Astrocyte of the spinal cord (primary cell): ENCODE measurements around the gene DCDC1.

Experiments
- DNase-seq: peaks from one replicate; pipeline ENCODE4 v3.0.0; 2011; ENCODE audit warnings: low read depth, low spot score
- H3K4me3 ChIP-seq: 2 replicates; pipeline ENCODE4 v1.5.1; 2011; ENCODE audit warnings: low read depth, mild to moderate bottlenecking, low read length, moderate library complexity
- CTCF ChIP-seq: IDR thresholded peaks from 2 replicates; pipeline ENCODE4 v1.5.1; 2012; ENCODE audit warnings: low read depth, mild to moderate bottlenecking, low read length, inconsistent platforms
- in situ Hi-C: cut with HindIII; loops from 2 replicates; pipeline ENCODE4 v1.10.0; 2017; ENCODE audit warnings: low sequenced_read_pairs

DCDC1 gene

GRCh38 chr11:31150011-31150410 lies 219.5 kb downstream of the DCDC1 start:
- DNase-seq = no peak
- TF ChIP-seq CTCF = no peak
- no peak overlapping the region for H3K4me3 ChIP-seq
- in situ Hi-C loops = no loop called here

- in situ Hi-C loops = no loop called here
- H3K4me3 ChIP-seq = no peak overlapping the region
- DNase-seq = no peak
- TF ChIP-seq CTCF = no peak
Measured at GRCh38 chr11:31141789-31142188, 227.8 kb downstream of the DCDC1 start.

- in situ Hi-C loops = no loop called here
- no peak for DNase-seq
- TF ChIP-seq CTCF = no peak
- H3K4me3 ChIP-seq = no peak overlapping the region
Measured at GRCh38 chr11:31139479-31139878, 230.1 kb downstream of the DCDC1 start.

GRCh38 chr11:31132531-31133421 lies 236.8 kb downstream of the DCDC1 start:
- H3K4me3 ChIP-seq = no peak overlapping the region
- TF ChIP-seq CTCF = no peak
- no peak for DNase-seq
- in situ Hi-C loops = no loop called here

- DNase-seq = no peak
- TF ChIP-seq CTCF = no peak
- no peak overlapping the region for H3K4me3 ChIP-seq
- in situ Hi-C loops = no loop called here
Measured at GRCh38 chr11:31131760-31132159, 237.8 kb downstream of the DCDC1 start.

GRCh38 chr11:31127290-31127689 lies 242.2 kb downstream of the DCDC1 start:
- no peak for TF ChIP-seq CTCF
- in situ Hi-C loops = no loop called here
- DNase-seq = no peak
- no peak overlapping the region for H3K4me3 ChIP-seq
